ENCODE results near the gene EN1.

EN1 gene

DNA sequence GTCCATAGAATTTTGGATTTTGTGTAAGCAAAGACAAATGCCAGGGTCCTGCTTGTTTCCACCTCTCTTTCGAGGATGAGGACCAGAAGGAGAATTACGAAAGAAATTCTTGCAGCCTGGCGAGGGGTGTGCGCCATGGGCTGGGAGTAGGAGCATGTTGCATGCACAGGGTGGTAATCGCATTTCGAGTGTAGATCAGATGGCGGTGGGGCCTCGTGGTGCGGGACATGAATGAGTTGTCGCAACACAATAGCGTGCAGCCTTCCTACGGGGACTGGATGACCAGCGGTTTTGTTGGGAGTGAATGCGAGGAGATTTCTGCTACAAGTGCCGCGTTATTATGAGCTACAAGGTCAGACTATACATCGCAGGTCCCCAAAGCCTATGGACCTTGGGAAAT lies 4.2 kb upstream of the EN1 start:
- no peak for DNase-seq (ENCODE audit: low read depth)
- TF ChIP-seq, protein P1, sequence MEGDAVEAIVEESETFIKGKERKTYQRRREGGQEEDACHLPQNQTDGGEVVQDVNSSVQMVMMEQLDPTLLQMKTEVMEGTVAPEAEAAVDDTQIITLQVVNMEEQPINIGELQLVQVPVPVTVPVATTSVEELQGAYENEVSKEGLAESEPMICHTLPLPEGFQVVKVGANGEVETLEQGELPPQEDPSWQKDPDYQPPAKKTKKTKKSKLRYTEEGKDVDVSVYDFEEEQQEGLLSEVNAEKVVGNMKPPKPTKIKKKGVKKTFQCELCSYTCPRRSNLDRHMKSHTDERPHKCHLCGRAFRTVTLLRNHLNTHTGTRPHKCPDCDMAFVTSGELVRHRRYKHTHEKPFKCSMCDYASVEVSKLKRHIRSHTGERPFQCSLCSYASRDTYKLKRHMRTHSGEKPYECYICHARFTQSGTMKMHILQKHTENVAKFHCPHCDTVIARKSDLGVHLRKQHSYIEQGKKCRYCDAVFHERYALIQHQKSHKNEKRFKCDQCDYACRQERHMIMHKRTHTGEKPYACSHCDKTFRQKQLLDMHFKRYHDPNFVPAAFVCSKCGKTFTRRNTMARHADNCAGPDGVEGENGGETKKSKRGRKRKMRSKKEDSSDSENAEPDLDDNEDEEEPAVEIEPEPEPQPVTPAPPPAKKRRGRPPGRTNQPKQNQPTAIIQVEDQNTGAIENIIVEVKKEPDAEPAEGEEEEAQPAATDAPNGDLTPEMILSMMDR (conservative IDR thresholded peaks at IDR 0.05; ENCODE audit: low read depth, low read length), result no peak
- H3K4me3 ChIP-seq (ENCODE audit: low read length), result no peak overlapping the region

GRCh38 chr2:118850901-118851415 lies 3.5 kb upstream of the EN1 start:
- TF ChIP-seq, protein P1 (conservative IDR thresholded peaks at IDR 0.05; ENCODE audit: low read depth, low read length), result no peak

DNA sequence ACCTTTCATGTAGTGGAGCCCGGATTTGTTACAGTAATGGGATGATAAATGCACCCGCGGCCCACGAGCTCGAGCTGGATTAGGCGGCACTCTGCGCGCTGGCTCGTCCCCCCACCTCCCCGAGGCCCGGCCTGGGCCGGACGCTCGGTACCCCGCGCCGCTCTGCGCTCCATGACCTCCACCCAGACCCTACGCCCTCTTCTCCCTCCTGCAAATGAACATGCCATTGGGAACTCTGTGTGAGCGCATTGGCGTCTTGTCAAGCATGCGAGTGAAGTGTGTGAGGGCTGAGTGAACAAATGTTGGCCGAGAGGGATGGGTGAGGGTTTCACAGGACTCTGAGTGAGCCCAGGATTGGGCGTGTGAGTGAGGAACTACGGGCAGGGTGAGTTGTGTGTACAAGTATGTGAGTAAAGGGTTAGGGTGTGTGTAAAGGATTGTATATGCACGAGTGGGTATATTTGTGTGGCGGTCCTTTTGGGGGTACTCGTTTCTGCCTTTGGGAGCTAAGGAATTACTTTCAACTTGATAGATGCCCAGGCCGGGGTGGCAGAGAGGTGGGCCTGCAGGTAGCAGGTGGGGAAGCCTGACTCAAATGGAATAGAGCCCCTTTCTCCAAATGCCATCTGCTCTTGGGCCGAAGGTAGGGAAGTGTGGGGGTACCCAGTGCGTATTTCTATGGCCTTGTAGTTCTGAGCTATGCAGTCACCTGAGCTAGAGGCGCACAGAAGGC lies 2.9 kb upstream of the EN1 start:
- no peak overlapping the region for H3K4me3 ChIP-seq (ENCODE audit: low read length)
- TF ChIP-seq, protein P1 (conservative IDR thresholded peaks at IDR 0.05; ENCODE audit: low read depth, low read length), result no peak
- DNase-seq (ENCODE audit: low read depth), result no peak

More at GRCh38 chr2:118850901-118851415, 3.5 kb upstream of the EN1 start:
- no peak overlapping the region for H3K4me3 ChIP-seq (ENCODE audit: low read length)
- no peak for DNase-seq (ENCODE audit: low read depth)

GRCh38 chr2:118849226-118850167 lies 2.0 kb upstream of the EN1 start:
- TF ChIP-seq, protein P1 (conservative IDR thresholded peaks at IDR 0.05; ENCODE audit: low read depth, low read length), result no peak
- no peak for DNase-seq (ENCODE audit: low read depth)

DNA sequence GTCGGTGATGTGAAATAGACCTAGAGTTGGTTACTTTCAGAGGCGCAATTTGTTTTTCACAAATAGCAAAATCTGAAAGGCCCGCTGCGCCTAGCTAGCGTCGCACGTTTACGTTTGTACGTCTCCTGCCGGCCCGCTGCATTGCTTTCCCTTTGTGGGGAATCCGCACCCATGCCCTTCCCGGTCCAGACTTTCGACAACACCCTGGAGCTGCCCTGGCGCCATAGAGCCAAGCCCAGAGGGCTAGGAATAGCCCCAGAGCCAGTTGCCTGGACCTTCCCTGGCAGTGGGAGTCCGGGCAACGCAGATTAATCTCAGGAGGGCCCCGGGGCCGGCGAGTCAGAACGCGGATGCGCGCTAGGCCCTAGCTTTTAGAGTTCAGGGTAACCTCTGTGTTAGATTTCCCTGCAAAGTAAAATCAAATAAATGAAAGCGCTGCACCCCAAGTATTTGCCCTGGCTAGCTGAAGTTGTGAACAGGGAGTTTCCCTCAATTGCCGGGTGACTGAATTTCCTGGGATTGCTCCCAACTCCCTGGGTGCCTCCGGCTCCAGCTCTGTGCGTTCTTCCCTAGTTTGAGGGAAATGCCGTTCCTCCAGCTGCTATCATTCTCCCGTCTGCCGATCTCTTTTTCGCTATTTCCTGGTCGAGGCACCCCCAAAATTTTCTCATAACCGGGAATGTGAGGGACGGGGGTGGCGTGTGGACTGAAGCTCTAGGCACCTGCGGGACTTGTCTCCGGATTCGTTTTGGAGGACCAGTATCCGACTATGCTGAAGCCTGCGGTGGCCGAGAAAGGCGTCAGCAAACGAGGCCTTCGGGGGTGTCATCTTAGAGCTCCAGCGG lies 1.2 kb upstream of the EN1 start:
- TF ChIP-seq, protein P1 (conservative IDR thresholded peaks at IDR 0.05; ENCODE audit: low read depth, low read length), result no peak
- no peak for DNase-seq (ENCODE audit: low read depth)
- no peak overlapping the region for H3K4me3 ChIP-seq (ENCODE audit: low read length)

More at GRCh38 chr2:118849226-118850167, 2.0 kb upstream of the EN1 start:
- no peak overlapping the region for H3K4me3 ChIP-seq (ENCODE audit: low read length)

- no peak for DNase-seq (ENCODE audit: low read depth)
These were observed 319 bp upstream of the EN1 start for GRCh38 chr2:118847762-118848172.

More at GRCh38 chr2:118847762-118848172, 319 bp upstream of the EN1 start:
- TF ChIP-seq, protein P1 (conservative IDR thresholded peaks at IDR 0.05; ENCODE audit: low read depth, low read length), result no peak
- H3K4me3 ChIP-seq (ENCODE audit: low read length), result no peak overlapping the region
